HK-2 (cell line): ENCODE data around the gene VPS37D.
"Not testable (repeated sequence)": the region's sequence is repeated elsewhere in the genome, so short reads cannot be mapped to it uniquely, and the experiment has no call there.

Experiments
- DNase-seq: peaks from one replicate; pipeline ENCODE4 v3.0.0-alpha.2; 2018; ENCODE audit not compliant: unreplicated experiment

The VPS37D gene

GRCh38 chr7:73646785-73647724 lies 20.6 kb upstream of the VPS37D start:
- no peak for DNase-seq

GRCh38 chr7:73647725-73648592 lies 19.7 kb upstream of the VPS37D start:
- peak; percentile 24 for DNase-seq

GRCh38 chr7:73648593-73649332 lies 18.9 kb upstream of the VPS37D start:
- DNase-seq = no peak

- DNase-seq = no peak
These were observed 18.1 kb upstream of the VPS37D start for GRCh38 chr7:73649576-73649975.

GRCh38 chr7:73650524-73650923 lies 17.1 kb upstream of the VPS37D start:
- DNase-seq = no peak

GRCh38 chr7:73652541-73652949 lies 15.1 kb upstream of the VPS37D start:
- DNase-seq = peak; percentile 64

- not testable (repeated sequence) for DNase-seq
These were observed 12.3 kb upstream of the VPS37D start for GRCh38 chr7:73655309-73655708.

- DNase-seq = no peak
These were observed 7.6 kb upstream of the VPS37D start for GRCh38 chr7:73659983-73660382.

GRCh38 chr7:73660594-73660993 lies 7.0 kb upstream of the VPS37D start:
- DNase-seq = not testable (repeated sequence)

- DNase-seq = no peak
These were observed 4.6 kb upstream of the VPS37D start for GRCh38 chr7:73663033-73663432.

- DNase-seq = peak; percentile 10
These were observed 663 bp downstream of the VPS37D start for GRCh38 chr7:73668103-73668885.

GRCh38 chr7:73668886-73669230 lies 1.2 kb downstream of the VPS37D start:
- no peak for DNase-seq

- no peak for DNase-seq
These were observed 1.7 kb downstream of the VPS37D start for GRCh38 chr7:73669288-73669701.

- DNase-seq = no peak
These were observed 2.3 kb downstream of the VPS37D start for GRCh38 chr7:73669858-73670385.

- no peak for DNase-seq
These were observed 3.7 kb downstream of the VPS37D start for GRCh38 chr7:73671322-73671661.

- no peak for DNase-seq
These were observed 4.3 kb downstream of the VPS37D start for GRCh38 chr7:73671857-73672445.

- no peak for DNase-seq
These were observed 7.0 kb downstream of the VPS37D start for GRCh38 chr7:73674468-73675124.

- not testable (repeated sequence) for DNase-seq
These were observed 8.4 kb downstream of the VPS37D start for GRCh38 chr7:73676062-73676461.

GRCh38 chr7:73678862-73679261 lies 11.2 kb downstream of the VPS37D start:
- no peak for DNase-seq

- no peak for DNase-seq
These were observed 12.1 kb downstream of the VPS37D start for GRCh38 chr7:73679709-73680108.
